Smooth muscle cell (in vitro differentiated cells): ENCODE data around the gene GNG12. TPM values are rescaled to one million over a fixed set of nuclear protein-coding genes. Genes with fewer than 3 reads are reported as not detected.

ENCODE experiments used
- DNase-seq: peaks from one replicate; lab custom pipeline; 2025; ENCODE audit not compliant: unreplicated experiment; lab: John Stamatoyannopoulos, UW
- H2AFZ ChIP-seq: fragments of 200-600 bp; sonication (generic); 2 replicates; pipeline ENCODE4 v1.6.0; 2016; ENCODE audit warnings: antibody characterized with exemption, low read depth, mild to moderate bottlenecking
- H3F3A ChIP-seq: fragments of 200-600 bp; sonication (generic); 2 replicates; pipeline ENCODE4 v1.6.0; 2017; ENCODE audit warnings: antibody characterized with exemption, low read depth
- H3K27ac ChIP-seq: fragments of 200-600 bp; sonication (generic); 2 replicates; pipeline ENCODE4 v1.5.1; 2016; ENCODE audit warnings: low read depth, mild to moderate bottlenecking
- H3K27me3 ChIP-seq: fragments of 200-600 bp; sonication (generic); 2 replicates; pipeline ENCODE4 v1.6.1; 2016; ENCODE audit warnings: low read depth, mild to moderate bottlenecking
- H3K36me3 ChIP-seq: fragments of 200-600 bp; sonication (generic); 2 replicates; pipeline ENCODE4 v1.5.1; 2016; ENCODE audit warnings: low read depth
- H3K4me1 ChIP-seq: fragments of 200-600 bp; sonication (generic); 2 replicates; pipeline ENCODE4 v1.5.1; 2016; ENCODE audit warnings: low read depth
- H3K4me2 ChIP-seq: fragments of 200-600 bp; sonication (generic); 2 replicates; pipeline ENCODE4 v1.6.0; 2016; ENCODE audit warnings: mild to moderate bottlenecking
- H3K4me3 ChIP-seq: fragments of 200-600 bp; sonication (generic); 2 replicates; pipeline ENCODE4 v1.5.1; 2016; ENCODE audit warnings: mild to moderate bottlenecking
- H3K79me2 ChIP-seq: fragments of 200-600 bp; sonication (generic); 2 replicates; pipeline ENCODE4 v1.6.0; 2016; ENCODE audit warnings: low read depth, mild to moderate bottlenecking
- H3K9ac ChIP-seq: fragments of 200-600 bp; sonication (generic); 2 replicates; pipeline ENCODE4 v1.6.0; 2016; ENCODE audit warnings: low read depth
- H3K9me3 ChIP-seq: fragments of 200-600 bp; sonication (generic); replicated peaks from 2 replicates; pipeline ENCODE4 v1.5.1; 2016; ENCODE audit warnings: low read depth
- H4K20me1 ChIP-seq: fragments of 200-600 bp; sonication (generic); 2 replicates; pipeline ENCODE4 v1.6.0; 2016; ENCODE audit warnings: low read depth
- CTCF ChIP-seq: fragments of 200-600 bp; sonication (generic); IDR thresholded peaks from 2 replicates; pipeline ENCODE4 v1.5.1; 2017; ENCODE audit warnings: borderline replicate concordance, mild to moderate bottlenecking, antibody characterized with exemption; ENCODE audit not compliant: insufficient read depth, poor library complexity, severe bottlenecking
- WGBS: methylation state at CpG from one replicate; pipeline ENCODE4 v1.1.7; 2016; ENCODE audit warnings: low lambda C conversion rate; 5-methylcytosine and 5-hydroxymethylcytosine counted together
- polyA plus RNA-seq: library from polyadenylated mRNA; unstranded; fragments of >200 nt; fragmentation: Nextera tagmentation; extraction: Ambion mirVana; gene quantifications from 2 replicates; pipeline ENCODE4 v1.2.1, GENCODE V29; 2016
- total RNA-seq: library from RNA; depleted of rRNA; stranded (reverse); fragments of >200 nt; gene quantifications from 2 replicates; pipeline ENCODE4 v1.2.3, GENCODE V29; 2014

Gene GNG12
- total and polyA plus RNA-seq, 2 experiments from 2014 or later: 54.6 to 86.6 TPM

- no peak for DNase-seq
- peaks cover 5% of the 10 kb centered on the region for H3F3A ChIP-seq
- no peak overlapping the region for H3K9ac ChIP-seq
- H3K36me3 ChIP-seq: no peaks in the 10 kb centered on the region
- no peak overlapping the region for H2AFZ ChIP-seq
- H3K27me3 ChIP-seq: no peaks in the 10 kb centered on the region
- H3K4me1 ChIP-seq: peaks cover 17% of the 10 kb centered on the region
- no peak overlapping the region for H3K4me2 ChIP-seq
- no peak for TF ChIP-seq CTCF
- H3K4me3 ChIP-seq: no peak overlapping the region
- H3K79me2 ChIP-seq: peaks cover 7% of the 10 kb centered on the region
- no peak overlapping the region for H3K27ac ChIP-seq
- no peaks in the 10 kb centered on the region for H3K9me3 ChIP-seq
- peaks cover 24% of the 10 kb centered on the region for H4K20me1 ChIP-seq
These were observed 141.6 kb downstream of the GNG12 start for GRCh38 chr1:67691712-67692111.

DNA sequence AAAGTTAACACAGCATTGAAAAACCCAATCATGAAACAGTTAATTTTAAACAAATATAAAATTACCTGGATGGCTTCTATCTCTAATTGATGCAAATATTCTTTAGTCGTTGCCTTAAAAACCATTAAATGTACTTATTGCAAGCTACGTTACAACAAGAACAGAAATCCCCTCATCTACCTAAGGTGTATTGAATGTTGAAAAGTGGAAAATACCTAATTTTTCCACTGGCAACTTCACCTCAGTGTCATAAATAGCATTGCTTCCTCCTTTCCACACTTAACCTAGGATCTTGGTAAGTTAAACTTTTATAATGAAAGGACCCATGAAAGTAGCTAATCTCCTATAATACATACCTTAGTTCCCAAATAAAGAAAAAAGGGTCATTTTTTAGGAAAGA lies 142.9 kb downstream of the GNG12 start:
- no peaks in the 10 kb centered on the region for H3K9me3 ChIP-seq
- no peak overlapping the region for H3K4me2 ChIP-seq
- peaks cover 8% of the 10 kb centered on the region for H3F3A ChIP-seq
- peaks cover 32% of the 10 kb centered on the region for H4K20me1 ChIP-seq
- H3K36me3 ChIP-seq: no peaks in the 10 kb centered on the region
- H3K4me1 ChIP-seq: peaks cover 17% of the 10 kb centered on the region
- no peak overlapping the region for H3K9ac ChIP-seq
- no peak for TF ChIP-seq CTCF
- no peaks in the 10 kb centered on the region for H3K27me3 ChIP-seq
- no peak overlapping the region for H3K4me3 ChIP-seq
- no peak overlapping the region for H2AFZ ChIP-seq
- H3K79me2 ChIP-seq: peaks cover 7% of the 10 kb centered on the region
- no peak for DNase-seq
- WGBS: 95% methylated on average over 2 of the region's 2 CpGs
- H3K27ac ChIP-seq: peak overlapping the region; percentile 10

DNA sequence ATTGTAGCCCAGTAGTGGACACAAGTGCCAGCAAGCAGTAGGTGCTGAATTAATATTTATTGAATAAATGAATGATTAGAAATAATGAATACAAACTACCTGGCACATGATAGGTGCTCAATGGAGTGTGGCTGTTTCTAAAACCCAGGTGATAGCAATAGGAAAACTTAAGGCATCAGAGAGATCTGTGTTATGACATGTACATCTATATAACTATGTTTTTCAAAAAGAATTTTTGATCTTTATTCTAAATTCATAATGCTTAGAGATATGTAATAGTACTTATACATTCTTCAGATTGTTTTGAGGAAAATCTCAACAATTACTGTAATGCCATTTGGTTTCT lies 143.3 kb downstream of the GNG12 start:
- H3K4me3 ChIP-seq: no peak overlapping the region
- peak overlapping the region; percentile 10 for H3K27ac ChIP-seq
- no peaks in the 10 kb centered on the region for H3K36me3 ChIP-seq
- no peak overlapping the region for H3K9ac ChIP-seq
- H3K27me3 ChIP-seq: no peaks in the 10 kb centered on the region
- TF ChIP-seq CTCF: no peak
- H3K9me3 ChIP-seq: no peaks in the 10 kb centered on the region
- DNase-seq: no peak
- H3K4me2 ChIP-seq: no peak overlapping the region
- H4K20me1 ChIP-seq: peaks cover 34% of the 10 kb centered on the region
- peaks cover 17% of the 10 kb centered on the region for H3K4me1 ChIP-seq
- peaks cover 7% of the 10 kb centered on the region for H3K79me2 ChIP-seq
- H3F3A ChIP-seq: peaks cover 10% of the 10 kb centered on the region
- H2AFZ ChIP-seq: no peak overlapping the region

DNA sequence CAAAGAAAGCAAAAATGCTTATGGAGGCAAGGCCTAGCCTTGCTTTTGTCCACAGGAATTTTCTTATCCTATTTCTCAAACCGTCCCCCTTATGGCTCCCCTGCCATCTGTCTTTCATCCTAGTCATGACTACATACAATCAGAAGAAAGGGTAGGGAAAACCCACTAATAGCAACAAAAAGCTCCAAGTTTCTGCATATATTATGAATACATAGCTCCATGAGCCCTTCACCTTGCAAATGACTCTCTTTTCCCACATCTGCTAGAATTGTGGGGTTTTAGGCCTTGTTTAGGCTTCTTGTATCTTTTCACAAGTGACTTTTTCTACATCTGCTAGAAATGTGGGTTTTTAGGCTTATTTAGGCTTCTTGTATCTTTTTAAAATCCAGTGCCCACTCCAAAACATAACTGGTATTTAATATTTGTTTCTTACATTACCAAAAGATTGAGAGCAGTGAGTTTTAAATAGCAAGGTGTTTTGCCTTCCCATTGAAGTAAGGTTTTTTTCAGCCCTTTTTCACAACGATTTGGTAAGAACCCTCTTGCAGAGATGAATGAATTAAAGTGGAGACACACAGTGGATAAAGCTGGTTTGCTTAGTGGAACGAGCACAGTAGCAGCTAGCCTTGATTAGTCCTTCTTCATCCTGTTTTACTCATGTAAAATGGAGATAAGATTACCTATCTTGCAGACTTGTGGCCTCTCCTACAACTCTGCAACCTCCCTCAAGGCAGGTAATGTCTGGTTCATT lies 143.8 kb downstream of the GNG12 start:
- peaks cover 34% of the 10 kb centered on the region for H4K20me1 ChIP-seq
- no peaks in the 10 kb centered on the region for H3K9me3 ChIP-seq
- no peak overlapping the region for H3K4me2 ChIP-seq
- peaks cover 20% of the 10 kb centered on the region for H3K4me1 ChIP-seq
- no peak for DNase-seq
- no peaks in the 10 kb centered on the region for H3K27me3 ChIP-seq
- no peaks in the 10 kb centered on the region for H3K36me3 ChIP-seq
- peaks cover 7% of the 10 kb centered on the region for H3K79me2 ChIP-seq
- peaks cover 12% of the 10 kb centered on the region for H3F3A ChIP-seq
- H2AFZ ChIP-seq: no peak overlapping the region
- 77% methylated on average over 3 of the region's 3 CpGs for WGBS
- H3K27ac ChIP-seq: peak overlapping the region; percentile 99
- no peak overlapping the region for H3K9ac ChIP-seq
- no peak overlapping the region for H3K4me3 ChIP-seq
- TF ChIP-seq CTCF: no peak
